ENCODE results near the gene ARHGEF25.

GRCh38 chr12:57628280-57629191 lies 17.3 kb downstream of the ARHGEF25 start:
- TF ChIP-seq POLR2AphosphoS5 (IDR thresholded peaks at IDR 0.05; ENCODE audit: low read depth, low read length), result no peak
- TF ChIP-seq TAF1 (IDR thresholded peaks at IDR 0.05; ENCODE audit: borderline replicate concordance, insufficient read depth, low read length), result no peak
- TF ChIP-seq SIN3A (IDR thresholded peaks at IDR 0.05; ENCODE audit: borderline replicate concordance, insufficient read depth, low read length), result no peak
- no peak for TF ChIP-seq REST (IDR thresholded peaks at IDR 0.05; ENCODE audit: insufficient read depth in 1 of 2, low read depth in 2 of 2, low read length in 2 of 2)

All from PFSK-1 (cell line).